ENCODE data around the gene PKN1. TPM values are rescaled to one million over a fixed set of nuclear protein-coding genes. Genes with fewer than 3 reads are reported as not detected.
A peak's percentile ranks its signal among the peaks of the same experiment; 100 is the strongest.
"Not testable (repeated sequence)": the region's sequence is repeated elsewhere in the genome, so short reads cannot be mapped to it uniquely, and the experiment has no call there.

PKN1 gene
- total and polyA plus RNA-seq, 4 donors = 38.7 to 112 (median 87.2) TPM

- H3K4me1 ChIP-seq (ENCODE audit: control insufficient read depth in 1 of 2, insufficient read depth in 2 of 2, low read length in 2 of 2) = no peaks in the 10 kb centered on the region
- 97 to 98% methylated on average over 10 of the region's 10 CpGs for WGBS, 2 donors
- H3K27ac ChIP-seq (ENCODE audit: low read depth in 1 of 2, low read length in 2 of 2) = no peak overlapping the region
- peaks cover 6 to 21% of the 10 kb centered on the region in 2 donors for H3K36me3 ChIP-seq (ENCODE audit: control insufficient read depth in 1 of 2, insufficient read depth in 2 of 2, low read length in 1 of 2)
- ATAC-seq (ENCODE audit: low FRiP score) = no peak
- no peaks in the 10 kb centered on the region for H3K9me3 ChIP-seq (ENCODE audit: control insufficient read depth, low read length)
- H3K27me3 ChIP-seq (ENCODE audit: control insufficient read depth in 1 of 2, insufficient read depth in 2 of 2, low read length in 1 of 2) = no peaks in the 10 kb centered on the region
- intact Hi-C loops (cut with DNase I) = no loop called here
- H3K4me3 ChIP-seq (ENCODE audit: low read length in 2 of 2) = no peak overlapping the region
- no peak for DNase-seq
These were observed 13.4 kb downstream of the PKN1 start for GRCh38 chr19:14446336-14447036.

DNA sequence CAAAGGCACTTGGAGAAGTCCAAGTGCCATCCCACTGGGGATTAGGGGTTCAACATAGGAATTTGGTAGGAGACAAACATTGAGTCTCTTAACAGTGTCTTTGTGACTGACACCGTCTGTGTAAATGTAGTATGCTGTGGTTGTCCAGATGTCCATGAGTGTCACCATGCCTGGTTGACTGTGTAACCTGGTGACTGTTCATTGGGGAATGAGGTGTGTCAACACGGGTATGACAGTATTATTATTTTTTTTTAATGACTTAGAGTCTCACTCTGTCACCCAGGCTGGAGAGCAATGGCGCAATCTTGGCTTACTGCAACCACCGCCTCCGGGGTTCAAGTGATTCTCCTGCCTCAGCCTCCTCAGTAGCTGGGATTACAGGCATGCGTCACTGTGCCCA, 16.2 kb downstream of the PKN1 start:
- intact Hi-C loops (cut with DNase I) = no loop called here
- 90 to 91% methylated on average over 6 of the region's 6 CpGs for WGBS, 2 donors
- no peak for DNase-seq
- H3K27me3 ChIP-seq (ENCODE audit: control insufficient read depth in 1 of 2, insufficient read depth in 2 of 2, low read length in 1 of 2) = no peaks in the 10 kb centered on the region
- no peaks in the 10 kb centered on the region for H3K9me3 ChIP-seq (ENCODE audit: control insufficient read depth, low read length)
- H3K4me1 ChIP-seq (ENCODE audit: control insufficient read depth in 1 of 2, insufficient read depth in 2 of 2, low read length in 2 of 2) = no peaks in the 10 kb centered on the region
- peaks cover under 1 to 11% of the 10 kb centered on the region in 2 donors for H3K36me3 ChIP-seq (ENCODE audit: control insufficient read depth in 1 of 2, insufficient read depth in 2 of 2, low read length in 1 of 2)
- no peak for ATAC-seq (ENCODE audit: low FRiP score)
- H3K4me3 ChIP-seq (ENCODE audit: low read length in 2 of 2) = no peak overlapping the region
- no peak overlapping the region for H3K27ac ChIP-seq (ENCODE audit: low read depth in 1 of 2, low read length in 2 of 2)

DNA sequence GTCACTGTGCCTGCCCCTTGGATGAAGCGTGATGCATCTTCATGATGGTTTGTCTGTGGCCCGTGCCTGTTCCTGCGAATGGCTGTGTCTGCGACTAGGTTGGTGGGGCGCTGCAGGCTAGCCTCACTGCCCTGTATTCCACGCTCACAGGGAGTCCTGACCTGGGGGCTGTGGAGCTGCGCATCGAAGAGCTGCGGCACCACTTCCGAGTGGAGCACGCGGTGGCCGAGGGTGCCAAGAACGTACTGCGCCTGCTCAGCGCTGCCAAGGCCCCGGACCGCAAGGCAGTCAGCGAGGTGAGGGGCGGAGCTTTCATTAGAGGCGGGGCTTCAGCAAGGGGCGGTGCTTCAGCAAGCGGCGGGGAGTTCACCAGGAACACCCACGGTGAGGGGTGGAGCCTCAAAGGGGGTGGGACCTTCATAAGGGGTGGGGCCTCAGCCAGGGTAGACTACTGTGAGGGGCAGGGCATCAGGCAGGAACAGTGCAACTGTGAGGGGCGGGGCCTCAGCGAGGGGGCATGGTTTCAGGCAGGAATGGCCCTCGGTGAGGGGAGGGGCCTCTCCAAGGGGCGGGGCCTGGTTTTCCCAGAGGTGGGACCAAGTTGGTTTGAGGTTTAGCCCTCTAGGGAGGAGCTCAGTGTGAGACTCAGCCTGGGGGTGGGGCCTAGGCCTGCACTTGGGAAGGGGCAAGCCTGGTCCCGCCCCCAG, 17.2 kb downstream of the PKN1 start:
- intact Hi-C loops (cut with DNase I) = no loop called here
- WGBS, 2 donors = 80 to 82% methylated on average over 28 to 30 of the region's 30 CpGs
- Histone ChIP-seq H3K9me3 (ENCODE audit: control insufficient read depth, low read length) (no peaks in the 10 kb centered on the region), H3K4me3 (ENCODE audit: low read length in 2 of 2) (no peak overlapping the region), H3K36me3 (ENCODE audit: control insufficient read depth in 1 of 2, insufficient read depth in 2 of 2, low read length in 1 of 2) (peaks cover 0 to 11% of the 10 kb centered on the region in 2 donors), H3K4me1 (ENCODE audit: control insufficient read depth in 1 of 2, insufficient read depth in 2 of 2, low read length in 2 of 2) (no peaks in the 10 kb centered on the region), H3K27me3 (ENCODE audit: control insufficient read depth in 1 of 2, insufficient read depth in 2 of 2, low read length in 1 of 2) (no peaks in the 10 kb centered on the region), H3K27ac (ENCODE audit: low read depth in 1 of 2, low read length in 2 of 2) (no peak overlapping the region)
- DNase-seq (peak in 1 of 2 donors; percentile 78), ATAC-seq (ENCODE audit: low FRiP score) (peak; percentile 56)

DNA sequence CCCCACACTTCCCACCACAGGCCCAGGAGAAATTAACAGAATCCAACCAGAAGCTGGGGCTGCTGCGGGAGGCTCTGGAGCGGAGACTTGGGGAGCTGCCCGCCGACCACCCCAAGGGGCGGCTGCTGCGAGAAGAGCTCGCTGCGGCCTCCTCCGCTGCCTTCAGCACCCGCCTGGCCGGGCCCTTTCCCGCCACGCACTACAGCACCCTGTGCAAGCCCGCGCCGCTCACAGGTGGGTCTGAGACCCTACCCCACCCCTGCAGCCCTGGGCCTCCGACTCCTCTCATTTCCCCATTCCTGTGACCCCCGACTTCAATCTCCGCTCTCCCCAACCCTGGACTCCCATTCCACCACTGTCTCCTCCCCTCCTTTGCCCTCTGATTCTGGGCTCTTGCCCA, 17.8 kb downstream of the PKN1 start:
- WGBS, 2 donors = 97 to 98% methylated on average over 16 to 19 of the region's 19 CpGs
- Histone ChIP-seq H3K27me3 (ENCODE audit: control insufficient read depth in 1 of 2, insufficient read depth in 2 of 2, low read length in 1 of 2) (no peaks in the 10 kb centered on the region), H3K27ac (ENCODE audit: low read depth in 1 of 2, low read length in 2 of 2) (no peak overlapping the region), H3K4me1 (ENCODE audit: control insufficient read depth in 1 of 2, insufficient read depth in 2 of 2, low read length in 2 of 2) (no peaks in the 10 kb centered on the region), H3K9me3 (ENCODE audit: control insufficient read depth, low read length) (no peaks in the 10 kb centered on the region), H3K36me3 (ENCODE audit: control insufficient read depth in 1 of 2, insufficient read depth in 2 of 2, low read length in 1 of 2) (peaks cover under 1 to 11% of the 10 kb centered on the region in 2 donors), H3K4me3 (ENCODE audit: low read length in 2 of 2) (no peak overlapping the region)
- ATAC-seq (ENCODE audit: low FRiP score) = no peak
- intact Hi-C loops (cut with DNase I) = no loop called here
- DNase-seq = no peak

GRCh38 chr19:14452303-14452702, 19.2 kb downstream of the PKN1 start:
- intact Hi-C loops (cut with DNase I); DNase-seq; H3K4me3 ChIP-seq (ENCODE audit: low read length in 2 of 2); ATAC-seq (ENCODE audit: low FRiP score); H3K4me1 ChIP-seq (ENCODE audit: control insufficient read depth in 1 of 2, insufficient read depth in 2 of 2, low read length in 2 of 2); H3K9me3 ChIP-seq (ENCODE audit: control insufficient read depth, low read length); H3K27ac ChIP-seq (ENCODE audit: low read depth in 1 of 2, low read length in 2 of 2); H3K27me3 ChIP-seq (ENCODE audit: control insufficient read depth in 1 of 2, insufficient read depth in 2 of 2, low read length in 1 of 2); H3K36me3 ChIP-seq (ENCODE audit: control insufficient read depth in 1 of 2, insufficient read depth in 2 of 2, low read length in 1 of 2): not testable (repeated sequence)
- 93 to 98% methylated on average over 3 of the region's 3 CpGs for WGBS, 2 donors

DNA sequence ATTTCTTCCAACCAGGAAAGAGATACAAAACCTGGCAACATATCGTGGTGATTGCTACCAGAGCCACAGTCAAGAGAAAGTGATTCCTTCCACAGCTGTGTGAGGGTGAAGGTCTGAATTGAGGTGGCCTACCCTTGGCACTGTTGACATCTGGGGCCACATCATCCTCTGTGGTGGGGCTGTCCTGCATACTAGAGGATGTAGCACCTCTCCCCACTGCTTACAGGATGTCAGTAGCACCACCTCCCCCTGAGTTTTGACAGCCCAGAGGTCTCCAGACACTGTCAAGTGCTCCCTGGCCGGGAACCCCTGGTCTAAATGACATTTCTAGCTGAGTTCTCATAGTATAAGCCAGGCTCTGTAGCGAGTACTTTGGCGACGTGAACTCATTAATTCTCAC, 26.6 kb downstream of the PKN1 start:
- Histone ChIP-seq H3K36me3 (ENCODE audit: control insufficient read depth in 1 of 2, insufficient read depth in 2 of 2, low read length in 1 of 2) (peaks cover 3 to 9% of the 10 kb centered on the region in 2 donors), H3K27ac (ENCODE audit: low read depth in 1 of 2, low read length in 2 of 2) (no peak overlapping the region), H3K4me3 (ENCODE audit: low read length in 2 of 2) (no peak overlapping the region), H3K9me3 (ENCODE audit: control insufficient read depth, low read length) (no peaks in the 10 kb centered on the region), H3K4me1 (ENCODE audit: control insufficient read depth in 1 of 2, insufficient read depth in 2 of 2, low read length in 2 of 2) (no peaks in the 10 kb centered on the region), H3K27me3 (ENCODE audit: control insufficient read depth in 1 of 2, insufficient read depth in 2 of 2, low read length in 1 of 2) (no peaks in the 10 kb centered on the region)
- WGBS, 2 donors = 61 to 63% methylated on average over 5 of the region's 5 CpGs
- DNase-seq = no peak
- ATAC-seq (ENCODE audit: low FRiP score) = no peak
- intact Hi-C loops (cut with DNase I) = no loop called here

DNA sequence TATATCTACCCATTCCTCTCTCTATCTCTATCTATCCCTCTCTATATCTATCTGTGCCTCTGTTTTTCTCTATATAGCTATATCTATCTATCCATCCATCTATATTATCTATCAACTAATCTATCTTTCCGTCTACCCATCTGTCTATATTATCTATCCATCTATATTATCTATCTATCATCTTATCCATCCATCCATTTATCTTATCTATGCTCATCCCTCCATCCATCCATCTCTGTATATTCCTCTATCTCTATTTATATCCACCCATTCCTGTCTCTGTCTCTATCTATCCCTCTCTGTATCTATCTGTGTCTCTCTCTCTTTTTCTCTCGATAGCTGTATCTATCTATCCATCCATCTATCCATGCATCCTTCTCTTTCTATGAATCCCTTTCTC, 27.8 kb downstream of the PKN1 start:
- Histone ChIP-seq H3K27me3 (ENCODE audit: control insufficient read depth in 1 of 2, insufficient read depth in 2 of 2, low read length in 1 of 2) (no peaks in the 10 kb centered on the region), H3K36me3 (ENCODE audit: control insufficient read depth in 1 of 2, insufficient read depth in 2 of 2, low read length in 1 of 2) (peaks cover 2 to 9% of the 10 kb centered on the region in 2 donors), H3K4me3 (ENCODE audit: low read length in 2 of 2) (no peak overlapping the region), H3K4me1 (ENCODE audit: control insufficient read depth in 1 of 2, insufficient read depth in 2 of 2, low read length in 2 of 2) (no peaks in the 10 kb centered on the region), H3K27ac (ENCODE audit: low read depth in 1 of 2, low read length in 2 of 2) (no peak overlapping the region), H3K9me3 (ENCODE audit: control insufficient read depth, low read length) (no peaks in the 10 kb centered on the region)
- WGBS, 2 donors = 94 to 96% methylated on average over 2 of the region's 2 CpGs
- DNase-seq (no peak), ATAC-seq (ENCODE audit: low FRiP score) (no peak)
- intact Hi-C loops (cut with DNase I) = no loop called here

DNA sequence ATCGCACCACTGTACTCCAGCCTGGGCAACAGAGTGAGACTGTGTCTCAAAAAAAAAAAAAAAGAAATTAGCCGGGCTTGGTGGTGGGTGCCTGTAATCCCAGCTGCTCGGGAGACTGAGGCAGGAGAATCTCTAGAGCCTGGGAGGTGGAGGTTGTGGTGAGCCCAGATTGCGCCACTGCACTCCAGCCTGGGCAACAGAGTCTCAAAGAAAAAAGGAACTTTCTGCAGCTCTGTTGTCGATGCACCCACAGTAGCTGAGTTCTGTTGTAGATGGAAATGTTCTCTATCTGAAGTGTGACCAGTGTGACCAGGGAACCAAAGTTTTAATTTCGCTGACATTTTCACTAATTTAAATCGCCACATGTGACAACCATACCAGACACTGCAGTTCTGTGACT, 29.3 kb downstream of the PKN1 start:
- intact Hi-C loops (cut with DNase I); H3K4me1 ChIP-seq (ENCODE audit: control insufficient read depth in 1 of 2, insufficient read depth in 2 of 2, low read length in 2 of 2); H3K9me3 ChIP-seq (ENCODE audit: control insufficient read depth, low read length); ATAC-seq (ENCODE audit: low FRiP score); H3K27me3 ChIP-seq (ENCODE audit: control insufficient read depth in 1 of 2, insufficient read depth in 2 of 2, low read length in 1 of 2); H3K36me3 ChIP-seq (ENCODE audit: control insufficient read depth in 1 of 2, insufficient read depth in 2 of 2, low read length in 1 of 2); H3K27ac ChIP-seq (ENCODE audit: low read depth in 1 of 2, low read length in 2 of 2); H3K4me3 ChIP-seq (ENCODE audit: low read length in 2 of 2); DNase-seq: not testable (repeated sequence)
- 93 to 95% methylated on average over 7 of the region's 7 CpGs for WGBS, 2 donors

DNA sequence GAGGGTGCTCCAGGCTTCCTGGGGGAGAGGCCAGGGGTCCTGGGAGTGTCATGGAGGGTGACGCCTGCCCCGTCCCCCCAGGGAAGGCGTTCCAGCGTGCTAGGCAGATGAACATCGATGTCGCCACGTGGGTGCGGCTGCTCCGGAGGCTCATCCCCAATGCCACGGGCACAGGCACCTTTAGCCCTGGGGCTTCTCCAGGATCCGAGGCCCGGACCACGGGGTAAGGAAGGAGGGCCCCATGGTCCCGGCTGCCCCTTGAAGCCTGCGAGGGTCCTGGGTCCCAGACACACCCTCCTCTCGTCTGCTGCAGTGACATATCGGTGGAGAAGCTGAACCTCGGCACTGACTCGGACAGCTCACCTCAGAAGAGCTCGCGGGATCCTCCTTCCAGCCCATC, 30.6 kb downstream of the PKN1 start:
- Histone ChIP-seq H3K36me3 (ENCODE audit: control insufficient read depth in 1 of 2, insufficient read depth in 2 of 2, low read length in 1 of 2) (peaks cover 0 to 8% of the 10 kb centered on the region in 2 donors), H3K4me1 (ENCODE audit: control insufficient read depth in 1 of 2, insufficient read depth in 2 of 2, low read length in 2 of 2) (no peaks in the 10 kb centered on the region), H3K27ac (ENCODE audit: low read depth in 1 of 2, low read length in 2 of 2) (no peak overlapping the region), H3K27me3 (ENCODE audit: control insufficient read depth in 1 of 2, insufficient read depth in 2 of 2, low read length in 1 of 2) (no peaks in the 10 kb centered on the region), H3K9me3 (ENCODE audit: control insufficient read depth, low read length) (no peaks in the 10 kb centered on the region), H3K4me3 (ENCODE audit: low read length in 2 of 2) (no peak overlapping the region)
- 93 to 94% methylated on average over 21 of the region's 21 CpGs for WGBS, 2 donors
- no peak for ATAC-seq (ENCODE audit: low FRiP score)
- intact Hi-C loops (cut with DNase I) = no loop called here
- DNase-seq = no peak

All from aorta (tissue), 5 donors.